ENCODE data around the gene HERC6. TPM values are rescaled to one million over a fixed set of nuclear protein-coding genes. Genes with fewer than 3 reads are reported as not detected.
"Not testable (repeated sequence)": the region's sequence is repeated elsewhere in the genome, so short reads cannot be mapped to it uniquely, and the experiment has no call there.

Gene HERC6
- polyA plus RNA-seq, 1 of the 3 experiments (the other 2 are of a cell fraction) = 1.7 TPM

DNA sequence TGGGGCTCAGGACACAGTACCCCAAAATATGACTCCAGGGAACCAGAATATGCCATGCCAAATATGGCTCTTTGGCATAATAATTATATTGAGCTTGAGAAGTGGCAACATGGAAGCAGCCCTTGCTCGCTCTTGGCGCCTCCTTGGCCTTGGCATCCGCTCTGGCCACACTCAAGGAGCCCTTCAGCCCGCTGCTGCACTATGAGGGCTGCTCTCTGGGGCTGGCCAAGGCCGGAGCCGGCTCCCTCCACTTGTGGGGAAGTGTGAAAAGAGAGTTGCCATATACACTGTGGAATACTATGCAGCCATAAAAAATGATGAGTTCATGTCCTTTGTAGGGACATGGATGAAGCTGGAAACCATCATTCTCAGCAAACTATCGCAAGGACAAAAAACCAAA, 18.4 kb upstream of the HERC6 start (continued):
- TF ChIP-seq, protein P1, sequence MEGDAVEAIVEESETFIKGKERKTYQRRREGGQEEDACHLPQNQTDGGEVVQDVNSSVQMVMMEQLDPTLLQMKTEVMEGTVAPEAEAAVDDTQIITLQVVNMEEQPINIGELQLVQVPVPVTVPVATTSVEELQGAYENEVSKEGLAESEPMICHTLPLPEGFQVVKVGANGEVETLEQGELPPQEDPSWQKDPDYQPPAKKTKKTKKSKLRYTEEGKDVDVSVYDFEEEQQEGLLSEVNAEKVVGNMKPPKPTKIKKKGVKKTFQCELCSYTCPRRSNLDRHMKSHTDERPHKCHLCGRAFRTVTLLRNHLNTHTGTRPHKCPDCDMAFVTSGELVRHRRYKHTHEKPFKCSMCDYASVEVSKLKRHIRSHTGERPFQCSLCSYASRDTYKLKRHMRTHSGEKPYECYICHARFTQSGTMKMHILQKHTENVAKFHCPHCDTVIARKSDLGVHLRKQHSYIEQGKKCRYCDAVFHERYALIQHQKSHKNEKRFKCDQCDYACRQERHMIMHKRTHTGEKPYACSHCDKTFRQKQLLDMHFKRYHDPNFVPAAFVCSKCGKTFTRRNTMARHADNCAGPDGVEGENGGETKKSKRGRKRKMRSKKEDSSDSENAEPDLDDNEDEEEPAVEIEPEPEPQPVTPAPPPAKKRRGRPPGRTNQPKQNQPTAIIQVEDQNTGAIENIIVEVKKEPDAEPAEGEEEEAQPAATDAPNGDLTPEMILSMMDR (IDR thresholded peaks at IDR 0.05) = no peak

- H3K9me2 ChIP-seq = no peaks in the 10 kb centered on the region
- DNase-seq = no peak
- H3K4me3 ChIP-seq (ENCODE audit: low read depth in 2 of 2, low read length in 1 of 2) = no peak overlapping the region
- H3K4me1 ChIP-seq (ENCODE audit: control insufficient read depth in 1 of 2, insufficient read depth in 2 of 2, low read depth in 1 of 2, low read length in 1 of 2) = no peaks in the 10 kb centered on the region
- no peaks in the 10 kb centered on the region for H3F3A ChIP-seq (replicated peaks; ENCODE audit: insufficient read depth)
- no peaks in the 10 kb centered on the region for H3K9me3 ChIP-seq
- H3K9ac ChIP-seq = no peak overlapping the region
- H3K4me2 ChIP-seq = no peak overlapping the region
- H3K36me3 ChIP-seq (replicated peaks in 1 of 2; ENCODE audit: control insufficient read depth in 1 of 2, insufficient read depth in 2 of 2, low read length in 1 of 2) = no peaks in the 10 kb centered on the region
- no peak overlapping the region for H3K27ac ChIP-seq (ENCODE audit: low read depth in 2 of 2, low read length in 1 of 2)
- 79% methylated on average over 15 of the region's 16 CpGs for WGBS (ENCODE audit: low lambda C conversion rate)
- no peak for TF ChIP-seq ZBTB33 (IDR thresholded peaks at IDR 0.05; ENCODE audit: borderline replicate concordance, low read depth)
- no peak for TF ChIP-seq TEAD4 (IDR thresholded peaks at IDR 0.05; ENCODE audit: borderline replicate concordance, insufficient read depth)
- ChIA-PET POLR2A (no interaction called here), CTCF (interaction anchor here (0.9 to 2.2 kb wide), 3 partner anchors 8 to 155 kb away, joined by 3 to 6 read pairs (median 4); no protein-coding TSS in a partner anchor)
- H4K20me1 ChIP-seq (ENCODE audit: insufficient read depth) = no peaks in the 10 kb centered on the region
- no peaks in the 10 kb centered on the region for H3K79me2 ChIP-seq (ENCODE audit: insufficient read depth)
- H3K27me3 ChIP-seq (ENCODE audit: insufficient read depth) = no peaks in the 10 kb centered on the region
- H2AFZ ChIP-seq (ENCODE audit: low read depth) = no peak overlapping the region
These were observed 17.9 kb upstream of the HERC6 start for GRCh38 chr4:88360791-88361190.

DNA sequence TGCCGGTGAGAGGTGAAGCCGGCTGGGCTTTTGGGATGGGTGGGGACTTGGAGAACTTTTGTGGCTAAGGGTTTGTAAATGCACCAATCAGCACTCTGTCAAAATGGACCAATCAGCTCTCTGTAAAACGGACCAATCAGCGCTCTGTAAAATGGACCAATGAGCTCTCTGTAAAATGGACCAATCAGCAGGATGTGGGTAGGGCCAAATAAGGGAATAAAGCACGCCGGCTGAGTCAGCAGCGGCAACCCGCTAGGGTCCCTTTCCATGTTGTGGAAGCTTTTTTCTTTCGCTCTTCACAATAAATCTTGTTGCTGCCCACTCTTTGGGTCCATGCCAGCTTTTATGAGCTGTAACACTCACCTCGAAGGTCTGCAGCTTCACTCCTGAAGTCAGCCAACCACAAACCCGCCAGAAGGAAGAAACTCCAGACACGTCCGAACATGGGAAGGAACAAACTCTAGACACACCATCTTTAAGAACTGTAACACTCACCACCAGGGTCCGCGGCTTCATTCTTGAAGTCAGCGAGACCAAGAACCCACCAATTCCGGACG, 17.4 kb upstream of the HERC6 start:
- H3K27me3 ChIP-seq (ENCODE audit: insufficient read depth); H3K4me2 ChIP-seq; H3K4me3 ChIP-seq (ENCODE audit: low read depth in 2 of 2, low read length in 1 of 2); H3K9ac ChIP-seq; POLR2A ChIA-PET; H3K27ac ChIP-seq (ENCODE audit: low read depth in 2 of 2, low read length in 1 of 2); DNase-seq; H3K4me1 ChIP-seq (ENCODE audit: control insufficient read depth in 1 of 2, insufficient read depth in 2 of 2, low read depth in 1 of 2, low read length in 1 of 2); H4K20me1 ChIP-seq (ENCODE audit: insufficient read depth); H2AFZ ChIP-seq (ENCODE audit: low read depth); H3F3A ChIP-seq (replicated peaks; ENCODE audit: insufficient read depth); H3K79me2 ChIP-seq (ENCODE audit: insufficient read depth); H3K36me3 ChIP-seq (replicated peaks in 1 of 2; ENCODE audit: control insufficient read depth in 1 of 2, insufficient read depth in 2 of 2, low read length in 1 of 2); H3K9me3 ChIP-seq; H3K9me2 ChIP-seq: not testable (repeated sequence)
- WGBS (ENCODE audit: low lambda C conversion rate) = 42% methylated on average over 16 of the region's 18 CpGs
- CTCF ChIA-PET = interaction anchor here (0.7 to 2.2 kb wide), 5 partner anchors 8 to 154 kb away, joined by 3 to 6 read pairs (median 3); partner anchors contain the start of gene HERC6

GRCh38 chr4:88366460-88366859, 12.2 kb upstream of the HERC6 start:
- TF ChIP-seq TAF1 (IDR thresholded peaks at IDR 0.05; ENCODE audit: borderline replicate concordance, low read depth, low read length) = no peak
- no peak for TF ChIP-seq SMC3 (IDR thresholded peaks at IDR 0.05; ENCODE audit: low read depth, low read length)
- Histone ChIP-seq H3K79me2 (ENCODE audit: insufficient read depth) (no peaks in the 10 kb centered on the region), H3K4me2 (no peak overlapping the region), H3F3A (replicated peaks; ENCODE audit: insufficient read depth) (no peaks in the 10 kb centered on the region), H3K4me3 (ENCODE audit: low read depth in 2 of 2, low read length in 1 of 2) (no peak overlapping the region), H4K20me1 (ENCODE audit: insufficient read depth) (no peaks in the 10 kb centered on the region), H3K9me3 (no peaks in the 10 kb centered on the region), H3K4me1 (ENCODE audit: control insufficient read depth in 1 of 2, insufficient read depth in 2 of 2, low read depth in 1 of 2, low read length in 1 of 2) (no peaks in the 10 kb centered on the region), H3K27me3 (ENCODE audit: insufficient read depth) (no peaks in the 10 kb centered on the region; the same call in 1 of the 2 replicates), H3K9me2 (no peaks in the 10 kb centered on the region), H3K9ac (no peak overlapping the region), H3K27ac (ENCODE audit: low read depth in 2 of 2, low read length in 1 of 2) (no peak overlapping the region), H3K36me3 (replicated peaks in 1 of 2; ENCODE audit: control insufficient read depth in 1 of 2, insufficient read depth in 2 of 2, low read length in 1 of 2) (no peaks in the 10 kb centered on the region), H2AFZ (ENCODE audit: low read depth) (no peak overlapping the region)
- no peak for DNase-seq
- POLR2A ChIA-PET = no interaction called here
- 57% methylated on average over 2 of the region's 2 CpGs for WGBS (ENCODE audit: low lambda C conversion rate)
- CTCF ChIA-PET = interaction anchor here (1.3 to 5.6 kb wide), 3 partner anchors 12 to 155 kb away, joined by 3 to 66 read pairs (median 3); partner anchors contain the start of gene HERC6
